ENCODE data around the gene MS4A5. TPM values are rescaled to one million over a fixed set of nuclear protein-coding genes. Genes with fewer than 3 reads are reported as not detected.
A peak's percentile ranks its signal among the peaks of the same experiment; 100 is the strongest.
"Not testable (repeated sequence)": the region's sequence is repeated elsewhere in the genome, so short reads cannot be mapped to it uniquely, and the experiment has no call there.

The MS4A5 gene
- total RNA-seq (ENCODE audit: insufficient read depth, low replicate concordance), result not detected

DNA sequence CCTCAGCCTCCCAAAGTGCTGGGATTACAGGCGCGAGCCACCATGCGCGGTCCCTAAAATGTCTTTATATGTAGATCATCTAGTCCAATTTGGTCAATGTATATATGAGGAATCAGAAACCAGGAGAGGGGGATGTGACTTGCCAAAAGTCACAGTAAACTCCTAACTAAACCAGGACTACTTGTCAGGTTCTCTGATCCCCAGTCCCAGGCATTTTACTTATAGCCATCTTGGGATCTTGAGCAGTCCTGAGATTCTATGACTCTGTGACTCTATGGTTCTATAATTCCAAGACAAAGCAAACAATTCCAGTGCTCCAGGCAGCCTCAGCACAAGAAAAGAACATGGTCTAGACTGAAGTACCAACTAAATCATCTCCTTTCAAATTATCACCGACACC, at the start of gene MS4A5:
Gene MS4A5 (plus strand): TSS at position 301 of the 400 bp plus-strand sequence. CDS start 103 bp downstream, outside the sequence.
- DNase-seq (ENCODE audit: low spot score), result no peak

DNA sequence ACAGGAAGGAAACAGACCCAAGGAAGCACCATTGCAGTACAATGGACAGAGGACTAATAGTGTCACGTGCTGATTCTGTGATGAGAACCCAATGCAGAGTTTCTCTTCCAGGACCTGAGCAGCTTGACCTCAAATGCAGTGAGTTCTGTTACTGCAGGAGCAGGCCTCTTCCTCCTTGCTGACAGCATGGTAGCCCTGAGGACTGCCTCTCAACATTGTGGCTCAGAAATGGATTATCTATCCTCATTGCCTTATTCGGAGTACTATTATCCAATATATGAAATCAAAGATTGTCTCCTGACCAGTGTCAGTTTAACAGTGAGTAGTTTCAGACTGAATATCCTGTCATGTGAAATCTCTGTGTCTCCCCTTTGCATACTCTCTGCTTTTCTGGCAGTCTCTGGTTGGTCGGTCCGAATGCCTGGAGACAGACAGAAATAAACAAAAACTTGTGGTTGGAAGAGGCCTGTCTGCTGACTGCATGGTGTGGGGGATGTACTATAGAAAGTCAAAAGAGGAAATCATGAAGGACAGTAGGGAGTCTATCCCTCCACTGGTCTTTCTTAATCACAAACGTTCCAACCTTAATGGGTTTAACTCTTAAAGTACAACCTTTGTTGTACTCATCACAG, 40.0 kb upstream of the MS4A5 start:
- peak; percentile 22 for DNase-seq (ENCODE audit: low spot score)

GRCh38 chr11:60390419-60390818, 39.0 kb upstream of the MS4A5 start:
- DNase-seq (ENCODE audit: low spot score), result no peak

DNA sequence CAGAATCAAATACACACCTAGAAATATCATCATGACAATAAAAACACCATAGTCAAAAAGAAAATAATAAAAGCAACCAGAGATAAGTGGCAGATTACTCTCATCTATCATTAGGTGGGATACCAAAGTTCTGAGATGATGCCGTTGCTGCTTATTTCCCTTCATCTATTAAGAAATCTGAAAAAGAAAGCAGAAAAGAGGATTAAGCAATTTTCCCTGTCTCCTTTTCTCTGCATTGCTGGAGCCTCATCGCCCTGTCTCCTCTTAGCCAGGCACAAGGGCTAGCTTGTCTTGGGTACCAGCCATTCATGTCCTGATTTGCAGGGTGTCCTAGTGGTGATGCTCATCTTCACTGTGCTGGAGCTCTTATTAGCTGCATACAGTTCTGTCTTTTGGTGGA, 37.0 kb upstream of the MS4A5 start:
- DNase-seq (ENCODE audit: low spot score), result no peak

DNA sequence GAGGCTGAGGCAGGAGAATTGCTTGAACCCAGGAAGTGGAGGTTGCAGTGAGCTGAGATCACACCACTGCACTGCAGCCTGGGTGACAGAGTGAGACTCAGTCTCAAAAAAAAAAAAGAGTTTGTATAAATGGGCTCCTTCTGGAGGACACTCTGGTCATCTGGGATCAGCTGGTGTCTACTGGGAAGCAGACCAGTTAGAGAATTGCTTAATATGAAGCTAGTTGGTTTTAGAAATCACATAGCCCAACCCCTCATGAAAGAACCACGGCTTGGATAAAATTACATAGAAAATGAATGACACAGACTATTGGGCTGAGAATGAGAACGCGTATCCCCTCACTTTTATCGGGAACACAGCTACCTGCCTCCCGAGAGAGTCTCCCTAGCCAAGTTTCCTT, 36.4 kb upstream of the MS4A5 start:
- DNase-seq (ENCODE audit: low spot score), result no peak

DNA sequence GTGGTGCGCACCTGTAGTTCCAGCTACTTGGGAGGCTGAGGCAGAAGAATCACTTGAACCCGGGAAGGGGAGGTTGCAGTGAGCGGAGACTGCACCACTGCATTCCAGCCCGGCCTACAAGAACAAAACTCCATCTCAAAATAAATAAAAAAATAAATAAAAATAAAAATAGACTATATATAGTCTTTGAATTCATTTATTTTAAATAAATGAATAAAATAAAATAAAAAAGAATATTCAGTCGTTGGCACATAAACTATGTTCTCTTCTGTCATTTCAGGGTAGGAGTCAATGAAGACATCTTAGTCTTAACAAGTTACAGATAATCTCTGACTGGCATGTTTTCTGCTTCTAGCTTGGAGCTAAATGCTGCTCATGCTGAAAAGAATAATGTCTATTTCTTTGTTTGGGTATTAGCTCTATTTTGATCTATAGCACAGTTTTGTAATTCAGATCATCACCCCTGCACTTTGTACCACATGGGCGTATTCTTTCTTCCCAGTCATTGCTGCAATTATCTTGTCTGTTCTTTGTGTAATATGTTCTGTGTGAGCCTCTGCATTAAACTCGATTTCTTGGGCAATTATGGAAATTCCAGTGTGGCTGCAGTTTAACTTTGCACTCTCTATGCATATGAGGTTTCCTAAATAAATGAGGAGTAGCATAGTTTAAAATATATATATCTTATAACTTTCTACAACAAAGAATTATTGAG, 34.5 kb upstream of the MS4A5 start:
- DNase-seq (ENCODE audit: low spot score), result no peak

DNA sequence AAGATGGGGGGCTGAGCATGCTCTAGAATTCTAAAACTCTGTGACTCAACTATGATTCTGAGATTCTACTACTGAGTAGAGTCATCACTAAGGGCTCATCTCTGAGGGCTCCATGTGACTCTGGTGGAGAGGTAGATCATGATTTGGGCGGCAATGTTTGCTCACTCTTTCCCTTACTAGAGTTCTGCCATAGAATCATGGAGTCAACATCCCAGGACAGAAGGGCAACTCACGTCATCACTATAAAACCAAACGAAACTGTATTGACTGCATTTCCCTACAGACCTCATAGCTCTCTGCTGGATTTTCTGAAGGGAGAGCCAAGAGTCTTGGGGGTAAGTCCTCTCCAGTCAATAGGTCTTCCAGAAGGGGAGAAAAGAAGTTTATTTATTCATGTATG, 33.0 kb upstream of the MS4A5 start, which contains the start of gene MS4A14:
Gene MS4A14 (plus strand): TSS at position 78 of the 400 bp plus-strand sequence. CDS start 120 bp downstream, at position 198.
- DNase-seq (ENCODE audit: low spot score), result no peak

- DNase-seq (ENCODE audit: low spot score), result peak; percentile 5
These were observed 32.6 kb upstream of the MS4A5 start for GRCh38 chr11:60396799-60397198.

DNA sequence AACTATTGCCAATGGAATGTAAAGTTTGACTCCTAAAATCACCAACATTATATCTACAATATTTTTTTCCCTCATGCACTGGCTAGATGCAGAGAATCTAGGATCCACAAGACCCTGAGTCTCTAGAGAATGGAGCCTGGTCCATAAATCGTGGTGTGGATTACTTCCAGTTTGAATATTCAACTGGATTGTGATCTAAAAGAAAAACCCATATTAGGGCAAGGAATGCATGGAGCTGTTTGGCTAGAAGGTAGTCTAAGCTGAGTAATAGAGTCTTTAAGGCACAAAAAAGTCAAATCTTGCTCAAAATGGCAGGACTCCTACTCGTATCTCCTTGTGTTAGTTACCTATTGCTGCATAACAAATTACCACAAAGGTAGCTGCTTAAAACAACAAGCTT, 9.4 kb upstream of the MS4A5 start:
- DNase-seq (ENCODE audit: low spot score), result no peak

DNA sequence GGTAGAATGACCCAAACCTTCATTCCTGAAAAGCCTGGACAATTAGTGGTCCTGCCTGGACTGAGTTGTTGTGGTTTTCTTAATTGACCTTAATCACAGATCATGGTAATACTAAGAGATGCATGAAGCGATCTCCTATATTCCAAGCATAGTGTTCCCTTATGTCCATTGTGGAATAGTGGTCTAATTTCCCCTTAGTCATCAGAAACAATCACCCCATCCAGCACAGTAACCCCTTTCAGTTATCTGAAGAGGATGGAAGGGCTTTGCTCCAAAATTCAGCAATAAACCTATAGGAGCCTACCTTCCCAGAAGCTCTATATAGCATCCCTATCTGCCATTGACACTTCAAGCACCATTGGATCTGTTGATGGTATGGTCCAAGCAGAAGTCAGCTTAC, 6.8 kb upstream of the MS4A5 start:
- no peak for DNase-seq (ENCODE audit: low spot score)

DNA sequence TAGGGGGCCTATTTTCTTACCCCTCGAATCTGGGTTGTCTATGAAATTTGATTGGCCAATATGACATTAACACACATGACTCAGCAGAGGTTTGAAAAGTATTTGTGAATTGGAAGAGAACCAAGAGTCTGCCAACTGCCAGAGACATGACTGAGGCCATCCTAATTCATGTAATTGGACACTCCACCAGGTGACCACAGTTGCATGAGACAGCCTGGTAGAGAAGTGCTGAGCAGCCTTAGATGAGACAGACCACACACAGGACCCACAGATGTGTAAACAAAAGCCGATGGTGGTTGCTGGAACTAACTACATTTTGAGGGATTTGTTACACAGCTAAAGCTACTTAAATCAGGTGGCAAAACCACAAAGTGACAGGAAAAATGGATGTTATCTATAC, 855 bp upstream of the MS4A5 start:
- DNase-seq (ENCODE audit: low spot score), result no peak

DNA sequence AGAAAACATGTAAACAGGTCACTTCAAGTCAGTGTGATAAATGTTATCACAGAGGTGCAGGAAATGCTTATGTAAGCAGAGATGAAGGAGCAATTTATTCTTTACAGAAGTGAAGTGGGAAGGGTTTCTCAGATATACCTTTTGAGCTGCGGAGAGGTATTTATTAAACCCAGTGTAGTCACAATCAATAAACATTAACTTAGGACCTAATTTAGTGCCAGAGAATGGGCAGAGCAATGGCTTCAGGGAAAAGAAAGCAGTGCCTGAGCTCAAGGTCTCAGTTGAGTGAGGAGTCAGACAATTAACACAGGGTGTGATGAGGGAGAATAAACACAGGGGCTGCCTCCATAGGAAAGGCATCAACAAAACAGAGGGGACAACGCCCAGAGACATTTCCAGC, 1.9 kb downstream of the MS4A5 start:
- no peak for DNase-seq (ENCODE audit: low spot score)

DNA sequence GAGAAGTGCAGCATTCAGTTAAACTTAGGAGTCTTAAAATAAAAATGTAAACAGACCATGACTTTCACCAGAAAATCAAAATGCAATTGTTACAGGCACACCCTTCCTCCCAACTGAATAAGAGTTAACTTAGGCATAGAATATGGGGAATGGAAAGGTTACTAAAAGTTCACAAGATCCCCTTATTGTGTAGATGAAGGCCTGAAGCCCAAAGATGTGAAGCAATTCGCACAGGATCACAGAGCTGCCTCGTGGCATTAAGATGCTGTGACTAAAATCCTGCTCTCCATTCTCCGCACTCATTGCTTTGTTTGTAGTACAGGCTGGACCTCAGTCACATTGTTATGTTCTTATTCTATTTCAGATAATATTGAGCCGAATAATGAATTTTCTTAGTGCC, 4.0 kb downstream of the MS4A5 start:
- DNase-seq (ENCODE audit: low spot score), result no peak

DNA sequence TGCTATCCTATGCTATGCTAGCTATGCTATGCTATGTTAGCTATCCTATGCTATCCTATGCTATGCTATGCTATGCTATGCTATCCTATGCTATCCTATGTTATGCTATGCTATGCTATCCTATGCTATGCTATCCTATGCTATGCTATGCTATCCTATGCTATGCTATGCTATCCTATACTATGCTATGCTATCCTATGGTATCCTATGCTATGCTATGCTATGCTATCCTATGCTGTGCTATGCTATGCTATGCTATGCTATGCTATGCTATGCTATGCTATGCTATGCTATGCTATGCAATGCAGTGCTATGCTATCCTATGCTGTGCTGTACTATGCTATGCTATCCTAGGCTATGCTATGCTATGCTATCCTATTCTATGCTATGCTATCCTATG, 17.7 kb downstream of the MS4A5 start:
- DNase-seq (ENCODE audit: low spot score), result no peak

DNA sequence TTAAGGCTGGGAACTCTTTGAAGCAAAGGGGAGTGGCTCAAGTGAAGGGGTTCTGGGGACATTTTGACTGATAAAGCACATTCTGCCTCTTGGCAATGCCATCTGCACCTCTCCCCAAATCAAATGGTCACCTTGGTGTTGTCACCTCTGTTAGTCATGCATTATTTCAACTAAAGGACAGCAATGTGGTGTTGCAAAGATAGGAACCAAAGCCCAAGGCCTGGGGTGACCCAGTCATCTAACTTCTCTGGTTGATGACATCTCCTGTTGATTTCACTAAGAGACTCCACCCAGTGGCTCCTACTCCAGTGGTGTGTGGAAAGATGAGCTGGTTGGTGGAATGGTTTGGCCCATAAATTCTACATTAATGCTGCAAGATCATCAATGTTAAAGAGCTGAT, 18.5 kb downstream of the MS4A5 start:
- DNase-seq (ENCODE audit: low spot score), result no peak

GRCh38 chr11:60451185-60451584, 21.8 kb downstream of the MS4A5 start:
- not testable (repeated sequence) for DNase-seq (ENCODE audit: low spot score)

- no peak for DNase-seq (ENCODE audit: low spot score)
These were observed 24.8 kb downstream of the MS4A5 start for GRCh38 chr11:60454212-60454611.

DNA sequence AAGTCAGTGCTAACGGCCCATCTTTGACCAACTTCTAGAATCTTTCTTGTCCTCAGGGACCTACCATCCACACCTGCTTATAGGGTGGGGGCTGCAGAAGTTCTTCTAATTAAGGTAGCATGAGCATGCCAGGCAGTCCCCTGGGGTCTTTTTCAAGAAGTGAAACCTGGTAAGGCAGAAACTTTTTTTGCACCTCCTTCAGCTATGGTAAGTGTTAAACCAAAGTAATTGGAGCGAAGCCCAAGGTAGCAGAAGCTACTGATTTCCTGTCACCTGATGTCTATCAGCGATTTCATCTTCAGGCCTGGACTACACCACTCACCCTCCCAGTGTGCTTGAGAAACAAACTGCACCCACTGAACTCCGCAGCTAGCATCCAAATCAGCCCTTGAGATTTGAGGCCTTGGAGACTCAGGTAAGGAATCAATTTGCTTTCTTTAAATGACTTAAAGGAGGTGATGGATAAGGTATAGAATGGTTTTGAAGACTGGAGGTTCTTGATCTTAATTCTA, 26.2 kb downstream of the MS4A5 start, which contains the start of gene MS4A1:
Gene MS4A1 (plus strand): TSS at position 317 of the 512 bp plus-strand sequence. CDS start 6,528 bp downstream, outside the sequence.
- DNase-seq (ENCODE audit: low spot score), result no peak

GRCh38 chr11:60457576-60457975, 28.2 kb downstream of the MS4A5 start:
- no peak for DNase-seq (ENCODE audit: low spot score)

GRCh38 chr11:60459345-60459744, 30.0 kb downstream of the MS4A5 start:
- no peak for DNase-seq (ENCODE audit: low spot score)

DNA sequence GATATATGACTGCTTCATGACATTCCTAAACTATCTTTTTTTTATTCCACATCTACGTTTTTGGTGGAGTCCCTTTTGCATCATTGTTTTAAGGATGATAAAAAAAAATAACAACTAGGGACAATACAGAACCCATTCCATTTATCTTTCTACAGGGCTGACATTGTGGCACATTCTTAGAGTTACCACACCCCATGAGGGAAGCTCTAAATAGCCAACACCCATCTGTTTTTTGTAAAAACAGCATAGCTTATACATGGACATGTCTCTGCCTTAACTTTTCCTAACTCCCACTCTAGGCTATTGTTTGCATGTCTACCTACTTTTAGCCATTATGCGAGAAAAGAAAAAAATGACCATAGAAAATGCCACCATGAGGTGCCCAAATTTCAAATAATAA, 39.5 kb downstream of the MS4A5 start:
- no peak for DNase-seq (ENCODE audit: low spot score)

DNA sequence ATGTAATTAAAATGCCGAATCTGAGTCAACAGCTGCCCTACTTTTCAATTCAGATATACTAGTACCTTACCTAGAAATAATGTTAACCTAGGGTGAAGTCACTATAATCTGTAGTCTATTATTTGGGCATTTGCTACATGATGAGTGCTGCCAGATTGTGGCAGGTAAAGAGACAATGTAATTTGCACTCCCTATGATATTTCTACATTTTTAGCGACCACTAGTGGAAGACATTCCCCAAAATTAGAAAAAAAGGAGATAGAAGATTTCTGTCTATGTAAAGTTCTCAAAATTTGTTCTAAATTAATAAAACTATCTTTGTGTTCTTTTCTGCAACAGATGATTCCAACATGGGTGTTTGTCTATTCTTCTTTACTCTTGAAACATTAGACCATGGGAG, 40.4 kb downstream of the MS4A5 start:
- no peak for DNase-seq (ENCODE audit: low spot score)

DNA sequence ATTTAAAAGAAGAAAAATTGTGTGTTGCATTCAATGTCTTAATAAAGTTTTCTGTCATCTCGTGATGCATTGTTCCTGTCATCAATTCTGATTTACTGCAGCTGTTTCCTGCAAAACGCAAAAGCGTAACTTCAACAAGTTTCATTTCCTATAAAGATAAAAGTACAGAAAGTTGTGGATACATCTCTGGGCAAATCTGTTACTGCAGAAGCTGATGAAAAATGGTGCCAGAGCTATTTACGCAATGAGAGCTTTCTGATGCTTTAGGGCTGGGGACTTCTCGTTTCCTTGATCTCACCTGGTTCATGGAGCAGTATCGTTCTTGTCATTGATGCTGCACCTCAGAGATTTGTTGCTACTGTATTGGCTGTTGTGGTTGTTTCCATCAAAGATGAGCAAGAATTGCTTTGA, 47.7 kb downstream of the MS4A5 start:
- peak; percentile 13 for DNase-seq (ENCODE audit: low spot score)
